ENCODE measurements around the gene FNDC8. TPM values are rescaled to one million over a fixed set of nuclear protein-coding genes. Genes with fewer than 3 reads are reported as not detected.

Gene FNDC8
- total RNA-seq (2012; rRNA removed) (not detected in 2 replicates), polyA plus RNA-seq (2012; rRNA removed) (not detected in 2 replicates), Bru-seq, nascent RNA (not detected), BruChase-seq, experiment 1, labeled RNA remaining after a 6-hour chase (not detected), BruChase-seq, experiment 2, labeled RNA remaining after a 2-hour chase (not detected)
- not detected in 2 replicates for polyA plus RNA-seq (2012; cell fraction: cytosol; rRNA removed)
- polyA plus RNA-seq (2012; cell fraction: nucleus; rRNA removed; ENCODE audit: low replicate concordance) = not detected in 2 replicates
- long read RNA-seq = 0 reads

DNA sequence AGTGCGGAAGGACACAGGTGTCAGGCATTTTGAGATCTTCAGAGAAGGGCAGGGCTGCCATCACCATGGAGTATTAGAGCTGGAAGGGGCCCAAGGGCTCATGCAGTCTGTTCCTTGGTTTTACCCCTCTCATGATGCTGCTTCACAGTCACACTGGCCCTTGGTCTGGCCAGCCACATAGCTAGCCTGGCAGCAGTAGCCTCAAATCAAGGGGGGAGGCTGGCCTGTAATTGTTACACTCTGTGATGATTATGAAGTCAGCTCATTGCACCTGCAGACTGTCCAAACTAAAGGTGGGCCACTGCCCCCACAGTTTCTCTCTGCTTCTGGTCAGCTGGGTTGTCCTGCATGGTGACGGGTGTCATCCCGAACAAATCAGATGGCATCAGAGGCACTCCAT, at the start of gene FNDC8:
TSS of gene FNDC8 (plus strand) at position 301 of the 400 bp plus-strand sequence. CDS start at position 380, 79 bp downstream.
- Histone ChIP-seq H3K9me1 (ENCODE audit: insufficient read depth, low read length) (0 out of 2 replicates have a peak, but pooled peaks cover 6% of the 10 kb centered on the region), H3K4me1 (ENCODE audit: control insufficient read depth, insufficient read depth, low read length) (0 out of 2 replicates have a peak, but pooled peaks cover 3% of the 10 kb centered on the region), H3K18ac (ENCODE audit: low read depth, low read length) (no peak within 1 kb of the TSS), H2BK5ac (ENCODE audit: low read depth, low read length, poor library complexity, severe bottlenecking) (no peak within 1 kb of the TSS), H3K14ac (replicated peaks; ENCODE audit: low read depth, low read length) (no peak within 1 kb of the TSS), H4K5ac (ENCODE audit: low read depth, low read length) (no peak within 1 kb of the TSS), H3K4ac (ENCODE audit: low read depth, low read length) (no peak within 1 kb of the TSS; the same call in 1 of the 2 replicates), H3K79me1 (ENCODE audit: low read depth in 1 of 2, low read length in 2 of 2) (peaks cover 14 to 24% of the 10 kb centered on the region in 2 experiments; a peak in 3 of 4 replicates), H3K36me3 (ENCODE audit: control insufficient read depth, insufficient read depth, low read length) (peaks cover 5% of the 10 kb centered on the region; the same call in 1 of the 2 replicates), H2BK120ac (ENCODE audit: low read depth, low read length) (no peak within 1 kb of the TSS), H2BK20ac (ENCODE audit: low read depth, low read length) (no peak within 1 kb of the TSS), H2AK5ac (ENCODE audit: low read depth, low read length) (peak within 1 kb of the TSS; percentile 62), H3K9ac (ENCODE audit: low read depth, low read length) (no peak within 1 kb of the TSS), H3K27me3 (ENCODE audit: control insufficient read depth, insufficient read depth, low read length) (no peaks in the 10 kb centered on the region), H2AFZ (replicated peaks; ENCODE audit: low read length, poor library complexity) (peak within 1 kb of the TSS; percentile 39), H4K8ac (ENCODE audit: low read depth in 2 of 2, low read length in 2 of 2) (no peak within 1 kb of the TSS), H3K9me3 (ENCODE audit: control insufficient read depth, insufficient read depth, low read length) (no peaks in the 10 kb centered on the region), H3K4me2 (ENCODE audit: low read depth, low read length) (no peak within 1 kb of the TSS), H2BK15ac (ENCODE audit: low read depth, low read length) (no peak within 1 kb of the TSS), H2AK9ac (replicated peaks; ENCODE audit: low read depth, low read length, poor library complexity) (peak within 1 kb of the TSS; percentile 11), H3K27ac (ENCODE audit: insufficient read depth, low read length) (no peak within 1 kb of the TSS), H3K4me3 (ENCODE audit: insufficient read depth, low read depth, low read length) (no peak within 1 kb of the TSS), H3K56ac (ENCODE audit: extremely low read depth, insufficient read depth, low read length) (no peak within 1 kb of the TSS), H4K91ac (ENCODE audit: insufficient read depth, low read depth, low read length) (no peak within 1 kb of the TSS), H4K20me1 (ENCODE audit: insufficient read depth, low read length) (no peaks in the 10 kb centered on the region), H3K23ac (ENCODE audit: low read depth, low read length) (no peak within 1 kb of the TSS)
- CTCF ChIA-PET = no interaction called here
- dilution Hi-C loops (cut with HindIII; ENCODE audit: low sequenced_read_pairs, unreplicated experiment) = no loop called here
- TF ChIP-seq RCOR1 (IDR thresholded peaks at IDR 0.05; ENCODE audit: insufficient replicate concordance, low read length) = no peak
- POLR2A ChIA-PET (ENCODE audit: unreplicated experiment) = no interaction called here
- no TSS peak for BruUV-seq (replicated peaks)
- WGBS, 2 experiments (ENCODE audit: extremely low coverage in 2 of 2, insufficient read length in 1 of 2) = no CpG with 5 or more reads among the region's 3 CpGs
- ATAC-seq (ENCODE audit: low read depth) (no peak), DNase-seq (no peak)
- intact Hi-C loops (cut with micrococcal nuclease) = no loop called here
- in situ Hi-C loops (cut with MboI; ENCODE audit: low sequenced_read_pairs) = loop anchor here (10.0 to 25.0 kb wide), 4 partner anchors 484 to 859 kb away; partner anchors contain the start of genes CCL2 and CCL7
